Activated T-cell treated with anti-CD3 and anti-CD28 coated beads for 48 hours (primary cell): ENCODE measurements around the gene ARMH1.
"Not testable (repeated sequence)": the region's sequence is repeated elsewhere in the genome, so short reads cannot be mapped to it uniquely, and the experiment has no call there.

Experiments
- DNase-seq: peaks from one replicate; pipeline ENCODE4 v3.0.0-alpha.2; 2020; ENCODE audit warnings: low read depth

The ARMH1 gene

GRCh38 chr1:44723496-44724295 lies 49.2 kb downstream of the ARMH1 start:
- DNase-seq, result peak; percentile 57

DNA sequence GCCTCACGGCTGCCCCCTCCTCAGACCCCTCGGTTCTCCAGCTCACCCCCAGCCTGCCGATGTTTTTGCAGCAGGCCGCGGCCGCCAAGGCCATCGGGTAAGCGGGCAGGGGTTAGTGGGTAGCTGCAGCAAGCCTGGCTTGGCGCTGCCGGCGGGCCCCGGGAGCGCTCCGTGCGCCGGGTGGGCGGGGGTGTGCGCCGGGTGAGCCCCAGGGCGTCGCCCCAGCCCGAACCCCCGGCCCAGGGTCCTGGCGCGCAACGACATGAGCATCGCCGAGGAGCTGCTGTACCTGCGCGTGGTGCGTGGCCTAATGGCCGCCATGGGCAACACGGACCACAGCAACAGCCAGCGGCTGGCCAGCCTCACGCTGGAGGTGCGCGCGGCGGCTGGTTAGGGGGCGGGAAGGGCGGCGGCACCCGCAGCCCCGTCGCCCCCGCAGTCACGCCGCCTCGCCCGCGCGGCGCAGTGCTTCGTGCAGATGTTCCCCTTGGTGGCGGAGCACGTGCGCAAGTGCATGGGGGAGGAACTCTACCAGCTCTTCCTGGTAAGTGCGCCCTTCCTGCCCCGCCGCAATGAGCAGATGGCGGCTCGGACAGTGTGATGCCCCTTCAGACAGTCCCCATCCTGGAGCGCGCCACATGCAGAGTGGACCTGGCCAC lies 49.9 kb downstream of the ARMH1 start:
- no peak for DNase-seq

GRCh38 chr1:44724955-44725698 lies 50.6 kb downstream of the ARMH1 start:
- DNase-seq, result no peak

DNA sequence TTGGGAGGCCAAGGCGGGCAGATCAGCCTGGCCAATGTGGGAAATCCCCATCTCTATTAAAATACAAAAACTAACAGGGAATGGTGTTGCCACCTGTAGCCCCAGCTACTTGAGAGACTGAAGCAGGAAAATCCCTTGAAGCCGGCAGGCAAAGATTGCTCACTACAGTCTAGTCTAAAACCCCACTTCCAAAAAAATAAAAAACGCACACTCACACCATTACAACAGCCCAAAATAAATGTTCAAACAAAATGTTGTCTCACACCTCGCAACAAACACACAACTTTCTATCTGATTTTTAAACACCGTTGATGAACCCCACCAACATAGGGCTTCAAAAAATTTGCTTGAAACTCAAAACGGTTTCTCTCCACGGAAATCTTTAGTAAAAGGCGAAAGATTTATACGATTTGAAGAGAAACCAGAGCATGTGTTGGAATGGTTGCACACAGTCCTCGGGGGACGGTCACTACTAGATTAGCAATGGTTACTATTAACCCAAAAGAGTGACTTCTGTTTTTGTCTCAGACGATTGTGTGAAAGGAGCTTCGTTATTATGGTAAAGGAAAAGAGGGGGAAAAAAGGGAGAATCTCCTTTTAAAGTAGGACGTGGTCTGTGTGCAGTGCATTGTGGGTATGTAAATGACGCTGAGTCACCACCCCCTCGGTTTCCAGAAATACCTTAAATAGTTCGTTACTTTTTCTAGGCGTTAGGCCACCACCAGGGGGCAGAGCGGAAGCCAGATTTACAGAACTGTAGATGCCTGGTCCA lies 56.4 kb downstream of the ARMH1 start, which contains the start of gene RNU5D-1:
Gene RNU5D-1 (minus strand): TSS at position 430 of the 772 bp plus-strand sequence.
- DNase-seq, result peak; percentile 90

- no peak for DNase-seq
Observed at GRCh38 chr1:44733365-44733764, 58.9 kb downstream of the ARMH1 start.

DNA sequence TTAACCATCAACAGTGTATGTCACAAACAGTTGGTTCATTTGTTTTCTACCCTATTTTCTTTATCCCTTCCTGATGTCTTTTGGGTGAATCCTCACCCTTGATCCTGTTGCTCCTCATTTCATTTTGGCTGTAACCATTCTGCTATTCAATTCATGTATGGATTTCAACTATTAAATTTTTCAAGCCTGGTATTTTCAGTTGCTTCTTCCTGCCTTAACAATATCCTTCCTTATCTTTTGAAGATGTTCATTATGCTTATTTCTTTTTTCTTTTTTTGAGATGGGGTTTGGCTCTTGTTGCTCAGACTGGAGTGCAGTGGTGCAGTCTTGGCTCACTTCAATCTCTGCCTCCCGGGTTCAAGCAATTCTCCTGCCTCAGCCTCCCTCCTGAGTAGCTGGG lies 59.3 kb downstream of the ARMH1 start:
- DNase-seq, result no peak

- no peak for DNase-seq
Observed at GRCh38 chr1:44735992-44736391, 61.5 kb downstream of the ARMH1 start.

GRCh38 chr1:44738953-44739306 lies 64.4 kb downstream of the ARMH1 start:
- DNase-seq, result not testable (repeated sequence)

GRCh38 chr1:44739307-44740178 lies 65.0 kb downstream of the ARMH1 start, which contains the start of gene KIF2C:
TSS of gene KIF2C (plus strand) at chr1:44739837. CDS start at chr1:44739933, 96 bp downstream.
- peak; percentile 97 for DNase-seq

DNA sequence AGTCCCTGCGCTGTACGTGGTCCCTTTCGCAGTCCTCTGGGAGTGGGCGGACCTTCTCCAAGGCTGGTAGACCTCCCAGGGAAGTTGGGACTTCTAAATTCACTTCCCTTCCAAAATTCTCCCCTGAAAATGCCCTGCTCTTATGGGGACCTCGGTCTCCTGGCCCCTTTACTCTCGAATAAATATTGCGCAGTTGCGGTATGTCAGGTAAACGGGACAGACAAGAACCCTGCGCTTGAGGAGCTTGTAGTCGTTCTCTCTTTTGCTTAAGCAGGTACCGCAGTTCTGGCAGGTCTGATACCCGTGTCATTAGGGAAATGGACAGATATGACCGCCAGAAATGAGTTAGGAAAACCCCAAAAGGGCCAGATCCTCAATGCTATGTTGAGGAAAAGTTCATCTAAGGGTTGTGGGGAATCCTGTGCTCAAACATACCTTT lies 65.7 kb downstream of the ARMH1 start:
- DNase-seq, result no peak

DNA sequence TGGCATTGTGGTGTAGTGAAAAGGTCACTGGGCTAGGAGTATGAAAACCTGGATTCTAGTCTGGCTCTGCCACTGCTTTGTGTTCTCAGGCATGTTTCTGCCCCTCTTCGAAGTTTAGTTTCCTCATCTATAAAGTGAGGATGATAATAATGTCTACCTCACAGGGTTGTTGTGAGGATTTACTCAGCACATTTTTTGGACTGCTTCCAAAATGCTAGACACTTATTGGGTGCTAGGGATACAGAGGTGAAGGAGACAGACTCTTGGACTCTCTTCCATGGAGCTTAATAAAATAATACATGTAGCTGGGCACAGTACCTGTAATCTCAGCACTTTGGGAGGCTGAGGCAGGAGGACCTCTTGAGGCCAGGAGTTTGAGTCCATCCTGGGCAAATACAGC lies 68.7 kb downstream of the ARMH1 start:
- DNase-seq, result no peak

- DNase-seq, result no peak
Observed at GRCh38 chr1:44747878-44748277, 73.4 kb downstream of the ARMH1 start.

DNA sequence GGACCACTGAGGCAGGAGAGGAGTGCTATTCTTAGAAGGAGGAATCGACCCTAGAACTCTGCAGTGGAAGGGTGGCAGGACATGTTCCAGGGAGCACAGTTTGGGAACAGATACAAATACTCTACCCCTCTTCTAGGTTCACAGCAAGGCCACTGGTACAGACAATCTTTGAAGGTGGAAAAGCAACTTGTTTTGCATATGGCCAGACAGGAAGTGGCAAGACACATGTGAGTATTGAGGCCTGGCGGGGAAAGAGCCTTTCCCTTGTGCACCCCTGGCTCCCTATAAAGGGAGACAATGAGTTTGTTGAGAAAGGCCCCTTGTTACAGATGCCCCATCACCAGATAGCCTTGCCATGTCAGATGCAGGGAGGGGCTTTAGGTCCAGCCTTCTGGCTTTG lies 82.9 kb downstream of the ARMH1 start:
- no peak for DNase-seq

- DNase-seq, result no peak
Observed at GRCh38 chr1:44759077-44759476, 84.6 kb downstream of the ARMH1 start.

- no peak for DNase-seq
Observed at GRCh38 chr1:44760876-44761275, 86.4 kb downstream of the ARMH1 start.

GRCh38 chr1:44766421-44766820 lies 91.9 kb downstream of the ARMH1 start:
- not testable (repeated sequence) for DNase-seq
